K562 (cell line): Measurements from ENCODE around the gene DEK.

ENCODE experiments used
- CTCF ChIP-seq, 3 experiments: IDR thresholded peaks in 2 of 3; conservative IDR thresholded peaks in 1 of 3; 2 replicates each; pipeline ENCODE4 v1.5.1; 2011 to 2012; ENCODE audit warnings: low read length in 3 of 3, mild to moderate bottlenecking in 3 of 3, control low read depth in 2 of 3, improper control_type of control experiment in 1 of 3, inconsistent platforms in 1 of 3, low read depth in 1 of 3, mixed read lengths in 1 of 3, moderate library complexity in 1 of 3; ENCODE audit not compliant: insufficient read depth in 2 of 3
- ELF4 ChIP-seq: fragments of 450-650 bp; formaldehyde crosslinking; IDR thresholded peaks from 2 replicates; pipeline ENCODE4 v1.4.0; 2022; ENCODE audit warnings: missing genetic modification characterization
- EZH2 ChIP-seq: IDR thresholded peaks from 2 replicates; pipeline ENCODE4 v1.6.1; 2012; ENCODE audit warnings: low read depth, mild to moderate bottlenecking, inconsistent platforms, low read length, borderline replicate concordance
- GATAD2B ChIP-seq: fragments of 450-650 bp; IDR thresholded peaks from 2 replicates; pipeline ENCODE4 v1.6.1; 2017; ENCODE audit warnings: mild to moderate bottlenecking, borderline replicate concordance
- SIN3B ChIP-seq: fragments of 450-650 bp; IDR thresholded peaks from 2 replicates; pipeline ENCODE4 v1.6.1; 2017; ENCODE audit warnings: low read depth, mild to moderate bottlenecking, moderate library complexity
- ZBTB8A ChIP-seq: fragments of 450-650 bp; IDR thresholded peaks from 2 replicates; pipeline ENCODE4 v1.6.1; 2018; ENCODE audit warnings: mild to moderate bottlenecking, moderate library complexity; ENCODE audit not compliant: partially characterized antibody
- ZNF140 ChIP-seq: fragments of 250-450 bp; sonication (Bioruptor Pico); IDR thresholded peaks from 2 replicates; pipeline ENCODE4 v1.8.0; 2021; ENCODE audit warnings: moderate library complexity, mild to moderate bottlenecking, inconsistent platforms

DNA sequence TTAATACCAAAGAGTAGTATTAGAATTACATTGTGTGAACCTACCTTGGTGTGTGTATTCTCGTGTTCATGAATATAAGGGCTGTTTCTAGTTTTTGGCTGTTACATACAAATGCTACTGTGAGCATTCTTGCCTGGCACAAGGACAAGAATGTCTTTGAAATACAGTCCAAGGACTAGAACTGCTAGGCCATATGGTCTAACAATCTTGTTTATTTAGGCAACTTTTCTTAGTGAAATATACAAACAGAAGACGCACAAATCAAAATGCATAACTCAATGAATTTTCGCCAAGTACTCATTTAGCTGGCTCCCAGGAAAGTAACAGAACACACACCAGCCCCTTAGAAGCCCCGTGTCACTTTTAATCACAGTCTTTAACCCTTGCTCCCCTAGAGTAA is 80.6 kb downstream of the DEK start:
- TF ChIP-seq ELF4 (CRISPR knock-in tag) (no peak), SIN3B (no peak), GATAD2B (no peak), CTCF (IDR thresholded peaks at IDR 0.05 in 2 of 3, conservative IDR thresholded peaks at IDR 0.05 in 1 of 3; ENCODE audit: insufficient read depth in 2 of 3, low read depth in 1 of 3, low read length in 3 of 3) (no peak), ZNF140 (CRISPR knock-in tag) (no peak), ZBTB8A (no peak), EZH2 (no peak)
